Measurements from ENCODE around the gene OR5K4. TPM values are rescaled to one million over a fixed set of nuclear protein-coding genes. Genes with fewer than 3 reads are reported as not detected.

OR5K4 gene
- total and polyA plus RNA-seq, 10 of the 15 experiments (the other 5 are each of a cell fraction or from before 2014, with no cell fraction given) = 2.1 TPM; not detected in 9

DNA sequence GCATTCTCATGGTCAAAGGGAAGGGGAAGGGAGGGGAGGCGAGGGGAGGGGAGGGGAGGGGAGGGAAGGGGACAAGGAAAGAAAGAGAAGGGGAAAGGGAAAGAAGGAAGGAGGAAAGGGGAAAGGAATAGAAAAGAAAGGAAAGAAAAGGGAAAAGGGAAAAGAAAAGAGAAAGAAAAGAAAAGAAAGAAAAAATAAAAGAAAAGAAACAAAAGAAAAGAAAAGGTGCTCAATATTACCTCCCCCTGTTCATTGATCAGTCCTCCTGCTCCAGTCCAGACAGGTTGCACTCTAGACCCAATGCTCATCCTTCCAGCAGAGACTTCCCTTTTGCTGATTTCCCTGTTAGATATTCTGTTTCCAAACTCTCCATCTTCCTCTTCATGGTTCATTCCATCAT lies 18.8 kb downstream of the OR5K4 start:
- ATAC-seq = no peak
- in situ Hi-C loops (cut with MboI) = no loop called here
- no CpG with 5 or more reads among the region's 1 CpG for WGBS (ENCODE audit: insufficient coverage, insufficient replicate concordance, low lambda C conversion rate, missing lambda C conversion rate)
- Histone ChIP-seq H3K4me1 (ENCODE audit: control insufficient read depth, insufficient read depth, low read length) (no peaks in the 10 kb centered on the region), H3K27me3 (replicated peaks in 1 of 2; ENCODE audit: control insufficient read depth in 2 of 2, insufficient read depth in 2 of 2, low read length in 1 of 2) (no peaks in the 10 kb centered on the region), H4K20me1 (ENCODE audit: control insufficient read depth, insufficient read depth) (no peaks in the 10 kb centered on the region), H3K4me2 (ENCODE audit: control insufficient read depth, insufficient read depth) (no peak overlapping the region), H3K9ac (ENCODE audit: control insufficient read depth, insufficient read depth, low read length) (no peak overlapping the region), H3K9me3 (replicated peaks; ENCODE audit: control insufficient read depth, insufficient read depth, low read length) (no peaks in the 10 kb centered on the region), H3K79me2 (ENCODE audit: control insufficient read depth, insufficient read depth, low read length) (no peaks in the 10 kb centered on the region), H2AFZ (ENCODE audit: control insufficient read depth, low read depth, low read length) (no peak overlapping the region), H3K4me3 (no peak overlapping the region), H3K36me3 (ENCODE audit: control insufficient read depth in 2 of 2, insufficient read depth in 2 of 2, low read length in 1 of 2) (no peaks in the 10 kb centered on the region), H3K27ac (ENCODE audit: control insufficient read depth, insufficient read depth) (no peak overlapping the region)
- FAIRE-seq = no peak
- BruUV-seq (replicated peaks) = no TSS peak
- ChIA-PET CTCF (no interaction called here), SMC1A (ENCODE audit: uncharacterized antibody, unreplicated experiment) (interaction anchor here (1.0 kb wide), 1 partner anchor 17 kb away, joined by 3 read pairs; no protein-coding TSS in a partner anchor), RAD21 (ENCODE audit: unreplicated experiment) (no interaction called here), POLR2A (interaction anchor here (0.6 kb wide), 2 partner anchors 9 to 232 kb away, joined by 3 read pairs; no protein-coding TSS in a partner anchor)
- TF ChIP-seq BCL3 (IDR thresholded peaks at IDR 0.05; ENCODE audit: borderline replicate concordance, insufficient read depth, low read depth, low read length, poor library complexity, severe bottlenecking) = no peak
- no peak for TF ChIP-seq SIX5 (IDR thresholded peaks at IDR 0.05; ENCODE audit: low read depth, low read length, severe bottlenecking)
- TF ChIP-seq ZBTB40 (IDR thresholded peaks at IDR 0.05; ENCODE audit: borderline replicate concordance) = no peak
- no peak for TF ChIP-seq PML (IDR thresholded peaks at IDR 0.05; ENCODE audit: low read length)
- intact Hi-C loops (cut with micrococcal nuclease; ENCODE audit: unreplicated experiment) = no loop called here
- no peak for DNase-seq (ENCODE audit: low read depth, low spot score)

Measured in GM12878 (cell line).